Osteocyte (in vitro differentiated cells): ENCODE results near the gene SPZ1. TPM values are rescaled to one million over a fixed set of nuclear protein-coding genes. Genes with fewer than 3 reads are reported as not detected.

Source experiments
- total RNA-seq: library from RNA; stranded (reverse); gene quantifications from 2 replicates; pipeline ENCODE4 v1.2.1, GENCODE V29; 2021

The SPZ1 gene
- total RNA-seq, 1 donor from 2014 or later = not detected

Other genes with a start within 250 kb of the SPZ1 start
- gene SERINC5, start 64.0 kb upstream of the SPZ1 start, total RNA-seq = 40.6 and 43.2 TPM in 2 replicates
- gene ZFYVE16, start 88.1 kb downstream of the SPZ1 start, total RNA-seq = 53.6 and 56.3 TPM in 2 replicates
- gene FAM151B, start 168.1 kb downstream of the SPZ1 start, total RNA-seq = 4.9 and 5.9 TPM in 2 replicates